ENCODE results near the gene TNFRSF4.

DNA sequence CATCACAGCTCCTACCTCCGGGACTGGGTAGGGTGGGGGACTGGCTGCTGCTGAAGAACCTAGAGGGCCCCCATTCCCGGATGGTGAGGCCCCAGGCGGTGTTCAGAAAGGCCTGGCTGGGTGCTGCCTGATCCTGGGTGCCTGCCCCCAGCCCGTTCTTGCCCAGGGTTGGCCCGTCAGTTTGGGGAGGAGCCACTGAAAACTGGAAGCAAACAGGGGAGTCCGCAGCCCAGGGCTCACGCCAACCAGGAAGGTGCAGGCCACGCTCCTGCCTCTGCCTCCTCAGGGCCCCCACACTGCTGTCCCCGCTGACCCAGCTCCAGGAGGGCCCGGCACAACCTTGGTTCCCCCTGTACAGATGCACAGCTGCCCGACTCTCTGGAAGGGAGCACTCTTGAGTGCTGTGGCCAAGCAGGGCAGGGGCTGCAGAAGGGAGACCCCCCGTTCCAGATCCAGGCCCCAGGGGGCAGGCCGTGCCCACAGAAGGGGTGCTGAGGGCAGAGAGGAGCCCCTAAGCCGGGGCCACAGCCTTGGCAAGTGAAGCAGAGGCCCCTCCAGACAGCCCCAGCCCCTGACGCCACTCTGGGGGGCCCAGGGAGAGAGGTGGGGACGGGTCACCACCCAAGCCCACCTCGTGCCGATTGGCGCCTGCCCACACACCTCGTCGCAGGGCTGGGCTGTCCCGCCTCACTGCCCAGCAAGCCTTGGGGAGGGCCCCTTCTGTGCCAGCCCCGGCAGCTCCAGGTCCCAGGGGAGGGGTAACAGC, 27.1 kb upstream of the TNFRSF4 start:
- TF ChIP-seq POLR2A (IDR thresholded peaks at IDR 0.05) = no peak
- TF ChIP-seq, protein P1, sequence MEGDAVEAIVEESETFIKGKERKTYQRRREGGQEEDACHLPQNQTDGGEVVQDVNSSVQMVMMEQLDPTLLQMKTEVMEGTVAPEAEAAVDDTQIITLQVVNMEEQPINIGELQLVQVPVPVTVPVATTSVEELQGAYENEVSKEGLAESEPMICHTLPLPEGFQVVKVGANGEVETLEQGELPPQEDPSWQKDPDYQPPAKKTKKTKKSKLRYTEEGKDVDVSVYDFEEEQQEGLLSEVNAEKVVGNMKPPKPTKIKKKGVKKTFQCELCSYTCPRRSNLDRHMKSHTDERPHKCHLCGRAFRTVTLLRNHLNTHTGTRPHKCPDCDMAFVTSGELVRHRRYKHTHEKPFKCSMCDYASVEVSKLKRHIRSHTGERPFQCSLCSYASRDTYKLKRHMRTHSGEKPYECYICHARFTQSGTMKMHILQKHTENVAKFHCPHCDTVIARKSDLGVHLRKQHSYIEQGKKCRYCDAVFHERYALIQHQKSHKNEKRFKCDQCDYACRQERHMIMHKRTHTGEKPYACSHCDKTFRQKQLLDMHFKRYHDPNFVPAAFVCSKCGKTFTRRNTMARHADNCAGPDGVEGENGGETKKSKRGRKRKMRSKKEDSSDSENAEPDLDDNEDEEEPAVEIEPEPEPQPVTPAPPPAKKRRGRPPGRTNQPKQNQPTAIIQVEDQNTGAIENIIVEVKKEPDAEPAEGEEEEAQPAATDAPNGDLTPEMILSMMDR (IDR thresholded peaks at IDR 0.05) = no peak
- no peak for TF ChIP-seq EP300 (IDR thresholded peaks at IDR 0.05)
- no peak for TF ChIP-seq POLR2AphosphoS5 (IDR thresholded peaks at IDR 0.05)

Measured in upper lobe of left lung (tissue), 4 donors.